ENCODE measurements around the gene CD81.

Gene CD81

DNA sequence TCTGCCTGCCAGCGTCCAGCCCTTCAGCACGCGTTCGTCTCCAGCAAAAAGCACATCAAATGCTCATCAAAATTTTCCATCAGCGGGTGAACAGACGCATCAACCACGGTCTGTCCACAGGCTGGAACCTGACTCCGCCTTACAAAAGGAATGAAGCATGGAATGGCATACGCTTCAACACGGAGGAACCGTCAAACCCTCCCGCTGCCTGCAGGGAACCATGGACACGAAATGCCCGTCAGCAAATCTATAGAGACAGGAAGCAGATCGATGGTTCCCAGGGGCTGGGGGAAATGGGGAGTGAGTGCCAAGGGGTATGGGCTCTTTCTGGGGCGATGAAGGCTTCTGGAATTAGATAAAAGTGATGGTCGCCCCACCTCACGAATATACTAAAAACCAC, 39.7 kb downstream of the CD81 start:
- ATAC-seq = no peak
- no peak for TF ChIP-seq PATZ1 (CRISPR knock-in tag; IDR thresholded peaks at IDR 0.05; ENCODE audit: borderline replicate concordance)
- TF ChIP-seq PPARA (CRISPR knock-in tag; IDR thresholded peaks at IDR 0.05; ENCODE audit: borderline replicate concordance) = no peak
- no peak for TF ChIP-seq TOX (CRISPR knock-in tag; IDR thresholded peaks at IDR 0.05; ENCODE audit: borderline replicate concordance)
- TF ChIP-seq, protein P1, sequence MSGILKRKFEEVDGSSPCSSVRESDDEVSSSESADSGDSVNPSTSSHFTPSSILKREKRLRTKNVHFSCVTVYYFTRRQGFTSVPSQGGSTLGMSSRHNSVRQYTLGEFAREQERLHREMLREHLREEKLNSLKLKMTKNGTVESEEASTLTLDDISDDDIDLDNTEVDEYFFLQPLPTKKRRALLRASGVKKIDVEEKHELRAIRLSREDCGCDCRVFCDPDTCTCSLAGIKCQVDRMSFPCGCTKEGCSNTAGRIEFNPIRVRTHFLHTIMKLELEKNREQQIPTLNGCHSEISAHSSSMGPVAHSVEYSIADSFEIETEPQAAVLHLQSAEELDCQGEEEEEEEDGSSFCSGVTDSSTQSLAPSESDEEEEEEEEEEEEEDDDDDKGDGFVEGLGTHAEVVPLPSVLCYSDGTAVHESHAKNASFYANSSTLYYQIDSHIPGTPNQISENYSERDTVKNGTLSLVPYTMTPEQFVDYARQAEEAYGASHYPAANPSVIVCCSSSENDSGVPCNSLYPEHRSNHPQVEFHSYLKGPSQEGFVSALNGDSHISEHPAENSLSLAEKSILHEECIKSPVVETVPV (CRISPR knock-in tag; IDR thresholded peaks at IDR 0.05) = no peak
- TF ChIP-seq, protein P2, sequence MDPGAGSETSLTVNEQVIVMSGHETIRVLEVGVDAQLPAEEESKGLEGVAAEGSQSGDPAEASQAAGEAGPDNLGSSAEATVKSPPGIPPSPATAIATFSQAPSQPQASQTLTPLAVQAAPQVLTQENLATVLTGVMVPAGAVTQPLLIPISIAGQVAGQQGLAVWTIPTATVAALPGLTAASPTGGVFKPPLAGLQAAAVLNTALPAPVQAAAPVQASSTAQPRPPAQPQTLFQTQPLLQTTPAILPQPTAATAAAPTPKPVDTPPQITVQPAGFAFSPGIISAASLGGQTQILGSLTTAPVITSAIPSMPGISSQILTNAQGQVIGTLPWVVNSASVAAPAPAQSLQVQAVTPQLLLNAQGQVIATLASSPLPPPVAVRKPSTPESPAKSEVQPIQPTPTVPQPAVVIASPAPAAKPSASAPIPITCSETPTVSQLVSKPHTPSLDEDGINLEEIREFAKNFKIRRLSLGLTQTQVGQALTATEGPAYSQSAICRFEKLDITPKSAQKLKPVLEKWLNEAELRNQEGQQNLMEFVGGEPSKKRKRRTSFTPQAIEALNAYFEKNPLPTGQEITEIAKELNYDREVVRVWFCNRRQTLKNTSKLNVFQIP (CRISPR knock-in tag; IDR thresholded peaks at IDR 0.05; ENCODE audit: borderline replicate concordance, low read depth) = no peak
- TF ChIP-seq ZFP3 (CRISPR knock-in tag; IDR thresholded peaks at IDR 0.05) = no peak
- TF ChIP-seq, protein P3, sequence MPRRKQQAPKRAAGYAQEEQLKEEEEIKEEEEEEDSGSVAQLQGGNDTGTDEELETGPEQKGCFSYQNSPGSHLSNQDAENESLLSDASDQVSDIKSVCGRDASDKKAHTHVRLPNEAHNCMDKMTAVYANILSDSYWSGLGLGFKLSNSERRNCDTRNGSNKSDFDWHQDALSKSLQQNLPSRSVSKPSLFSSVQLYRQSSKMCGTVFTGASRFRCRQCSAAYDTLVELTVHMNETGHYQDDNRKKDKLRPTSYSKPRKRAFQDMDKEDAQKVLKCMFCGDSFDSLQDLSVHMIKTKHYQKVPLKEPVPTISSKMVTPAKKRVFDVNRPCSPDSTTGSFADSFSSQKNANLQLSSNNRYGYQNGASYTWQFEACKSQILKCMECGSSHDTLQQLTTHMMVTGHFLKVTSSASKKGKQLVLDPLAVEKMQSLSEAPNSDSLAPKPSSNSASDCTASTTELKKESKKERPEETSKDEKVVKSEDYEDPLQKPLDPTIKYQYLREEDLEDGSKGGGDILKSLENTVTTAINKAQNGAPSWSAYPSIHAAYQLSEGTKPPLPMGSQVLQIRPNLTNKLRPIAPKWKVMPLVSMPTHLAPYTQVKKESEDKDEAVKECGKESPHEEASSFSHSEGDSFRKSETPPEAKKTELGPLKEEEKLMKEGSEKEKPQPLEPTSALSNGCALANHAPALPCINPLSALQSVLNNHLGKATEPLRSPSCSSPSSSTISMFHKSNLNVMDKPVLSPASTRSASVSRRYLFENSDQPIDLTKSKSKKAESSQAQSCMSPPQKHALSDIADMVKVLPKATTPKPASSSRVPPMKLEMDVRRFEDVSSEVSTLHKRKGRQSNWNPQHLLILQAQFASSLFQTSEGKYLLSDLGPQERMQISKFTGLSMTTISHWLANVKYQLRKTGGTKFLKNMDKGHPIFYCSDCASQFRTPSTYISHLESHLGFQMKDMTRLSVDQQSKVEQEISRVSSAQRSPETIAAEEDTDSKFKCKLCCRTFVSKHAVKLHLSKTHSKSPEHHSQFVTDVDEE (CRISPR knock-in tag; IDR thresholded peaks at IDR 0.05) = no peak
- TF ChIP-seq ISL1 (CRISPR knock-in tag; IDR thresholded peaks at IDR 0.05) = no peak
- TF ChIP-seq, protein P4, sequence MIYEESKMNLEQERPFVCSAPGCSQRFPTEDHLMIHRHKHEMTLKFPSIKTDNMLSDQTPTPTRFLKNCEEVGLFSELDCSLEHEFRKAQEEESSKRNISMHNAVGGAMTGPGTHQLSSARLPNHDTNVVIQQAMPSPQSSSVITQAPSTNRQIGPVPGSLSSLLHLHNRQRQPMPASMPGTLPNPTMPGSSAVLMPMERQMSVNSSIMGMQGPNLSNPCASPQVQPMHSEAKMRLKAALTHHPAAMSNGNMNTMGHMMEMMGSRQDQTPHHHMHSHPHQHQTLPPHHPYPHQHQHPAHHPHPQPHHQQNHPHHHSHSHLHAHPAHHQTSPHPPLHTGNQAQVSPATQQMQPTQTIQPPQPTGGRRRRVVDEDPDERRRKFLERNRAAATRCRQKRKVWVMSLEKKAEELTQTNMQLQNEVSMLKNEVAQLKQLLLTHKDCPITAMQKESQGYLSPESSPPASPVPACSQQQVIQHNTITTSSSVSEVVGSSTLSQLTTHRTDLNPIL (CRISPR knock-in tag; IDR thresholded peaks at IDR 0.05; ENCODE audit: low read depth) = no peak
- no peak for TF ChIP-seq ESRRG (CRISPR knock-in tag; IDR thresholded peaks at IDR 0.05)
- no peak for TF ChIP-seq ARNTL (CRISPR knock-in tag; IDR thresholded peaks at IDR 0.05; ENCODE audit: borderline replicate concordance, low read depth)
- no peak for TF ChIP-seq OSR1 (CRISPR knock-in tag; IDR thresholded peaks at IDR 0.05)
- no peak for TF ChIP-seq ZFP30 (CRISPR knock-in tag; IDR thresholded peaks at IDR 0.05)
- no peak for TF ChIP-seq ZC3H10 (CRISPR knock-in tag; IDR thresholded peaks at IDR 0.05)
- TF ChIP-seq SNAI2 (CRISPR knock-in tag; IDR thresholded peaks at IDR 0.05) = no peak
- no peak for TF ChIP-seq ZNF70 (CRISPR knock-in tag; IDR thresholded peaks at IDR 0.05)
- no peak for TF ChIP-seq BACH2 (CRISPR knock-in tag; IDR thresholded peaks at IDR 0.05; ENCODE audit: borderline replicate concordance)
- no peak for TF ChIP-seq ZNF8 (CRISPR knock-in tag; IDR thresholded peaks at IDR 0.05)
- TF ChIP-seq CSDC2 (CRISPR knock-in tag; IDR thresholded peaks at IDR 0.05) = no peak
- TF ChIP-seq TCF4 (CRISPR knock-in tag; IDR thresholded peaks at IDR 0.05; ENCODE audit: borderline replicate concordance) = no peak

- no peak for ATAC-seq
- TF ChIP-seq, protein P3 (CRISPR knock-in tag; IDR thresholded peaks at IDR 0.05) = no peak
- TF ChIP-seq, protein P1 (CRISPR knock-in tag; IDR thresholded peaks at IDR 0.05) = no peak
These were observed 41.0 kb downstream of the CD81 start for GRCh38 chr11:2417856-2418692.
